Stimulated activated memory B cell treated with anti-CD40 and anti-IgM and Interleukin-4, amounts not matched to agents 10 μg/mL and 1 μg/mL and 100 μg/mL, for 72 hours (primary cell): Measurements from ENCODE around the gene FXYD1.

ENCODE experiments used
- ATAC-seq: fragments of 150-1000 bp; cut with Tn5 transposase; 2 replicates; pipeline ENCODE4 v1.10.0; 2021
- H3K27ac Mint-ChIP-seq: one replicate; pipeline ENCODE4 v1.8.0; 2022; ENCODE audit warnings: mild to moderate bottlenecking, mixed read lengths
- H3K27me3 Mint-ChIP-seq: one replicate; pipeline ENCODE4 v1.8.0; 2022; ENCODE audit warnings: mixed read lengths
- H3K36me3 Mint-ChIP-seq: one replicate; pipeline ENCODE4 v1.8.0; 2022; ENCODE audit warnings: mixed read lengths
- H3K4me1 Mint-ChIP-seq: one replicate; pipeline ENCODE4 v1.8.0; 2022; ENCODE audit warnings: mixed read lengths
- H3K4me3 Mint-ChIP-seq: one replicate; pipeline ENCODE4 v1.8.0; 2022; ENCODE audit warnings: mild to moderate bottlenecking, moderate library complexity, mixed read lengths
- H3K9me3 Mint-ChIP-seq: one replicate; pipeline ENCODE4 v1.8.0; 2022; ENCODE audit warnings: mixed read lengths

FXYD1 gene

DNA sequence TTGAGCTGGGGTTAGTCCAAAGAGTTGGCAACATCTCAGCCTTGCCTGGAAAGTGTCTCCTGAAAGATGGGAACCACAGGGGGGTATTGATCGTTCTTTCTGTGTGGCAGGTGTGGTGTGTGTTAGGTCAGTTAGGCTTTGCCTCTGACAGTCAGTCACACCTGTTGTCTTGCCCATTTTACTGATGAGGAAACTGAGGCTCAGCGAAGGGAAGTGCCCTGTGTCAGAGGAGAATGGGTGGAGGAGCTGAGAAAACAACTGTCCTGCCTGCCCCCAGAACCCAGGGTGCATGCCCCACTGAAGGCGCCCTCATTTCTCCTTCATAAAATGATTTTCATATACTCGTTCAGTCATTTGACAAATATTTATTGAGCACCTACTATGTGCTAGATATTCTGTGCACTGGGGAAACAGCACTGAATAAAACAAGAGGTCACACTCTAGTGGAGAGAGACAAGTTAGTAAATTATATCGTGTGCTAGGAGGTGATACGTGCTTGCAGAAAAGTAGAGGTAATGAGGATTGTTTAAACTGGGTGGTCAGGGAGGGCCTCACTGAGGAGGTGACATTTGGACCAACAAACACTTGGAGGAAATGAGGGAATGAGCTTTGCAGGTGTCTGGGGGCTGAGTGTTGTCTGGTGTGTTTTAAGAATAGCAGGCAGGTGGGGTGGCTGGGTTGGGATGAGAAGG is 17.5 kb downstream of the FXYD1 start:
- no peak for ATAC-seq
- Mint-ChIP-seq H3K4me3 (peak overlapping the region; percentile 99), H3K4me1 (peaks cover 57% of the 10 kb centered on the region), H3K9me3 (peaks cover under 1% of the 10 kb centered on the region), H3K27ac (peak overlapping the region; percentile 96), H3K27me3 (no peaks in the 10 kb centered on the region), H3K36me3 (peaks cover 42% of the 10 kb centered on the region)

DNA sequence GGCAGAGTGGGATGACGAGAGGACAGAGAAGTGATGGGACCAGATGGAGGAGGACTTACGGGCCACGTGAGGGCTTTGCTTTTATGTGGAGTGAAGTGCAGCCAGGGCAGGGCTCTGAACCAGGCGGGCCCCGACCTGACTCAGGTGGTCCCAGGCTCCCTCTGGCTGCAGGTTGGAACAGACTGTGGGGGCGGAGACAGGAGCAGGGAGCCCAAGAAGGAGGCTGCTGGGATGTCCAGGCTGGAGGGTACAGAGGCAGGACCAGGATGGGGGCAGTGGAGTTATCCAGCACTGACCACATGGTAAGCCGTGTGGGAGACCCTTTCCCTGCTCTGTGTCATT is 18.0 kb downstream of the FXYD1 start:
- Mint-ChIP-seq H3K27me3 (no peaks in the 10 kb centered on the region), H3K36me3 (peaks cover 47% of the 10 kb centered on the region), H3K9me3 (peaks cover 4% of the 10 kb centered on the region), H3K4me3 (peak overlapping the region; percentile 99), H3K27ac (peak overlapping the region; percentile 96), H3K4me1 (peaks cover 61% of the 10 kb centered on the region)
- no peak for ATAC-seq

DNA sequence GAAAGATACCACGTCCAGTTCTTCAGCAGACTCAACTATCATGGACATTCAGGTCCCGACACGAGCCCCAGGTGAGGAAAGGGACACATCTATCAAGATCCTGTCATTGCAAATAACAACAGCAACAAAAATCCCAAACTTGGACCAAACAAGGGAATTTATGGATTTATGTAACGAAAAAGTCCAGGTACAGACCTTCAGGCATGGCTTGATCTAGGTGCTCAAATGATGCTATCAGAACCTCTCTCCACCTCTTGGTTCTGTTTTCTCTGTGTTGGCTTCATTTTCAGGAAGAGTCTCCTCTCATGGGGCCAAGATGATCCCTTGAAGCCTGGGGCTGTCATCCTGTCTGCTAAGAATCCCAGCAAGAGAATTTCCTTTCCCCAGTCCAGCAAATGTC is 18.8 kb downstream of the FXYD1 start:
- ATAC-seq: no peak
- Mint-ChIP-seq H3K27ac (no peak overlapping the region), H3K4me1 (peaks cover 55% of the 10 kb centered on the region), H3K27me3 (no peaks in the 10 kb centered on the region), H3K36me3 (peaks cover 55% of the 10 kb centered on the region), H3K4me3 (no peak overlapping the region), H3K9me3 (peaks cover 7% of the 10 kb centered on the region)

DNA sequence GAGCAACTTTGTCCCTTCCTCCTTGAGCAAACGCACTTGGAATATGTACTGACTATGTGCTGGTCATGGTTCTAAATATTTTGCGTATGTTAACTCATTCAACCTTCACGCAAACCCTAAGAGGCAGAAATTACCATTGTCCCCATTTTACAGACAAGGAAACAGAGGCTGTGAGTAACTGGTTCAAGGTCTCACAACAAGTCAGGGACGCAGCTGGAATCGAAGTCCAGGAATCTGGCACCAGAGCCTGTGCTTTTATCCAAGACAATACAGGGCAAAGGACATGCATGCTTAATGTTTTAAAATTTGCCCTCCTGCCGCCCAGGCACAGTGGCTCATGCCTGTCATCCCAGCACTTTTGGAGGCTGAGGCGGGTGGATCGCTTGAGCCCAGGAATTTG is 21.0 kb downstream of the FXYD1 start:
- Mint-ChIP-seq H3K9me3 (peaks cover 10% of the 10 kb centered on the region), H3K36me3 (peaks cover 77% of the 10 kb centered on the region), H3K27ac (peak overlapping the region; percentile 14), H3K27me3 (no peaks in the 10 kb centered on the region), H3K4me1 (peaks cover 36% of the 10 kb centered on the region), H3K4me3 (no peak overlapping the region)
- no peak for ATAC-seq

DNA sequence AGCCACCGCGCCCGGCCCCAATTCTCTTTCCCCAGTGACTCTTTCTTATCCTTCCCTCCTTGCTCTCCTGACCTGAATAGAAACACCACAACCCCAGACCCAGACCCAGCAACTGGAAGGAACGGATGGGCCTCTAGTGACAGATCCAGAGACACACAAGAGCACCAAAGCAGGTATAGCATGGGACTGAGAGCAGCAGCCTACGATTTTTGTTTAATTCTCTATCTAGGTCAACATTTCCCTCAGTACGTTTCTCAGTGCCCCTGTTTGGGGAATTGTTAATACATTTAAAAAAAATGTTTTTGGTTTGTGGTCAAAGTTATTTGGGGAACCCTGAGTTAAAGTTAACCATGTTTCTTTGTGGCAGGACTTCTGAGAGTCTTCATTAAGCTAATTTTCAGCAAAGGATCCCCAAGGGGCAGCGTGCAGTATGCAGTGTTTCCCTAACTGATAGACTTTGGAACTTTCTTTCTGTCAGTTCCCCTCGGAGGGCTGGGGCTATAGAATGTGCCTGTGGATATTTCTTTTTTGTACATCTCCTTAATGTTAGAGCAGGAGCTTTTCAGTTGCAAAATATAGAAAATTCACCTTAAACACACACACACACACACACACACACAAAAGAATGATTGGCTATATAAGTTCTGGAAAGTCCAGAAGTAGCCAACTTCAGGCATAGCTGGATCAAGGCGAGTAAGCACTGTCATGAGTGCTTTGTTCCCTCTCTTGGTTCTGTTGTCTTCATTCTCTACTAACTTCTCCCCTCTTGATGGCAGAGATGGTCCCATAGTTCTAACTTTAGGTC is 22.2 kb downstream of the FXYD1 start:
- H3K27me3 Mint-ChIP-seq: no peaks in the 10 kb centered on the region
- no peak for ATAC-seq
- peak overlapping the region; percentile 25 for H3K27ac Mint-ChIP-seq
- peaks cover 89% of the 10 kb centered on the region for H3K36me3 Mint-ChIP-seq
- H3K9me3 Mint-ChIP-seq: peaks cover 12% of the 10 kb centered on the region
- H3K4me3 Mint-ChIP-seq: no peak overlapping the region
- H3K4me1 Mint-ChIP-seq: peaks cover 30% of the 10 kb centered on the region

DNA sequence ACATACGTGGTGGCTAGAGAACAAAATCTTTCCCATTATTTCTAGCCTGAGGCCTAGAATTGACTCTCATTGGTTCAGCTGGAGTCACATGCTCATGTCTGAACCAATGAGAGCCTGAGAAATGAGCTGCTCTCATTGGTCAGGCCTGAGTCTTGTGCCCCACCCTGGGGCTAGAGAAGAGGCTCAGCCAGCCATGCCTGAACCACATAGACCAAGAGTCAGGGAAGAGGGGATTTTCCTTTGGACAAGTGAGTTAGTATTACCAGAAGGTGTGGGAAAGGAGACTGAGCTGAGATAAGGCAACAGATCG is 22.8 kb downstream of the FXYD1 start:
- Mint-ChIP-seq H3K36me3 (peaks cover 90% of the 10 kb centered on the region), H3K4me3 (no peak overlapping the region), H3K27ac (no peak overlapping the region), H3K27me3 (no peaks in the 10 kb centered on the region), H3K4me1 (peaks cover 30% of the 10 kb centered on the region), H3K9me3 (peaks cover 13% of the 10 kb centered on the region)
- no peak for ATAC-seq

DNA sequence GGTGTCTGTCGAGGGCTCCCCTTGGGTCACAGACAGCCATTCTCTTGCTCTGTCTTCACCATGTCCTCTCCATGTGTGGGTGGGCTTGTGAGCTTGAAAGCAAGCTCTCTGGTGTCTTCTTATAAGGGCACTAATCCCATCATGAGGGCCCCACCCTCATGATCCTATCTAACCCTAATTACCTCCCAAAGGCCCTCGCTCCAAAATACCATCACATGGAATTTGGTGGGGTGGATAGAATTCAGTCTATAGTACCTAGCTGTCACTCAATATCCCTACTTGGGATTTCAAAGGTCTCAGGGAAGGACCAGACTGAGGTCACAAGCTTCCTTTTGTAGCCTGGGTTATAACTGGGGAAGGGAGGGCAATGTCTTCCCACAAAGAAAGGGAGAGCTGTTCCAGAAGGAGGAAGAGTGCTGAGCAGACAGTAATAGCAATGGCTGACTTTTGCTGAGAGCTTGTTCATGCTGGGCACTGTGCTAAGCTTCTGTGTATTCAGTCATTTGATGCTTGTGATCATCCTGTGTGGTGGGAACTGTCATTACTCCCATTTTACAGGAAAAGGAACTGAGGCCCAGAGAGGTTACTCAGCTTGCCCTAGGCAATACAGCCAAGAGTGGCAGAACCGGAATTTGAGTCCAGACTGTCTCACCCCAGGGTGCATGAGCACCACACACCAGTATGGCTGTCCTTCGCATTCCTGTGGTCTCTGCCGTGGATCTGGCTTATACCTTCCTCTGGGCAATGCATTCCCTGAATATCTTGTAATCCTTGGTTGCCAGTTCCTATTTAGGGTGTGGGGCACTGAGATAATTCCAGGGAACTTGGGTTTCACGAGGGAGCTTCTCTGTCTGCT is 24.1 kb downstream of the FXYD1 start:
- Mint-ChIP-seq H3K4me1 (peaks cover 39% of the 10 kb centered on the region), H3K4me3 (no peak overlapping the region), H3K27me3 (no peaks in the 10 kb centered on the region), H3K36me3 (peaks cover 96% of the 10 kb centered on the region), H3K27ac (peak overlapping the region; percentile 32), H3K9me3 (peaks cover 16% of the 10 kb centered on the region)
- no peak for ATAC-seq

DNA sequence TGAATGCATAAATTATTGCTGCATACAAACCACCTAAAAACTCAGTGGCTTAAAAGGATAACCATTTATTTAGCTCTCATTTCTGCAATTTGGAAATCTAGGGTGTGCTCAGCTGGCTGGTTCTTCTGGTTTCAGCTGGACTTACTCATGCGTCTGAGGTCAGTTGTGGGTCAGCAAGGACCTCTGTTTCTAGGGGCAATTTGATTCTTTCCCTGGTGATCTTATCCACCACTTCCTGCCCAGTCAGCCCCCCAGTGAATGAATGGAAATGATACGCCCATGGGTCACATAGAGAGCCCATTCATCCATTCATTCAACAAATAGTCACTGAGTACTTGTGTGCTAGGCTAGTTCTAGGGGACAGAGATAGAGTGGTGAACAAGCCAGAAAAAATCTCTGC is 25.8 kb downstream of the FXYD1 start:
- peaks cover 43% of the 10 kb centered on the region for H3K4me1 Mint-ChIP-seq

DNA sequence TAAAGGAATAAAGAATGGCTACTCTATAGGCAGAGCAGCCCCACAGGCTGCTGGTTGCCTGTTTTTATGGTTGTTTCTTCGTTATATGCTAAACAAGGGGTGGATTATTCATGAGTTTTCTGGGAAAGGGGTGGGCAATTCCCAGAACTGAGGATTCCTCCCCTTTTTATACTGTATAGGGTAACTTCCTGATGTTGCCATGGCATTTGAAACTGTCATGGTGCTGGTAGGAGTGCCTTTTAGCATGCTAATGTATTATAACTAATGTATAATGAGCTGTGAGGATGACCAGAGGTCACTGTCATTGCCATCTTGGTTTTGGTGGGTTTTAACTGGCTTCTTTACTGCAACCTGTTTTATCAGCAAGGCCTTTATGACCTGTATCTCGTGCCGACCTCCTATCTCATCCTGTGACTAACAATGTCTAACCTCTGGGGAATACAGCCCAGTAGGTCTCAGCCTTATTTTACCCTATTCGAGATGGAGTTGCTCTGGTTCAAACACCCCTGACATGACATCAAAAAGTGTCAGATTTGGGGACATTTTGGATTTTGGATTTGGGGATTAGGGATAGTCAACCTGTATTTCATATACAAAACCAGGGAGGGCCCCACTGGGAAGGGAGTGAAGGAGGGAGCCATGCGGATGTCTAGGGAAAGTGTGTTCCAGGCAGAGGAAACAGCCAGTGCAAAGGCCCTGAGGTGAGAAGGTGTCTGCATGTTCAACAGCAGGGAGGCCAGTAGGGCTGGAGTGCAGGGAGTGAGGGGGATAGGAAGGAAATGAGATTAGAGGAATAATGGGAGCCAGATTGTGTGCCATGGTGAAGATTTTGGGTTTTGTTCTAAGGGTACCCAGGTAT is 26.8 kb downstream of the FXYD1 start:
- H3K27me3 Mint-ChIP-seq: no peaks in the 10 kb centered on the region
- no peak for ATAC-seq
- H3K36me3 Mint-ChIP-seq: peaks cover 95% of the 10 kb centered on the region
- no peak overlapping the region for H3K4me3 Mint-ChIP-seq
- H3K9me3 Mint-ChIP-seq: peaks cover 16% of the 10 kb centered on the region
- peak overlapping the region; percentile 67 for H3K27ac Mint-ChIP-seq
- H3K4me1 Mint-ChIP-seq: peaks cover 44% of the 10 kb centered on the region

More for the DNA sequence above, 25.8 kb downstream of the FXYD1 start:
- no peak for ATAC-seq
- H3K9me3 Mint-ChIP-seq: peaks cover 16% of the 10 kb centered on the region
- peak overlapping the region; percentile 67 for H3K27ac Mint-ChIP-seq
- H3K27me3 Mint-ChIP-seq: no peaks in the 10 kb centered on the region
- peaks cover 96% of the 10 kb centered on the region for H3K36me3 Mint-ChIP-seq
- no peak overlapping the region for H3K4me3 Mint-ChIP-seq

DNA sequence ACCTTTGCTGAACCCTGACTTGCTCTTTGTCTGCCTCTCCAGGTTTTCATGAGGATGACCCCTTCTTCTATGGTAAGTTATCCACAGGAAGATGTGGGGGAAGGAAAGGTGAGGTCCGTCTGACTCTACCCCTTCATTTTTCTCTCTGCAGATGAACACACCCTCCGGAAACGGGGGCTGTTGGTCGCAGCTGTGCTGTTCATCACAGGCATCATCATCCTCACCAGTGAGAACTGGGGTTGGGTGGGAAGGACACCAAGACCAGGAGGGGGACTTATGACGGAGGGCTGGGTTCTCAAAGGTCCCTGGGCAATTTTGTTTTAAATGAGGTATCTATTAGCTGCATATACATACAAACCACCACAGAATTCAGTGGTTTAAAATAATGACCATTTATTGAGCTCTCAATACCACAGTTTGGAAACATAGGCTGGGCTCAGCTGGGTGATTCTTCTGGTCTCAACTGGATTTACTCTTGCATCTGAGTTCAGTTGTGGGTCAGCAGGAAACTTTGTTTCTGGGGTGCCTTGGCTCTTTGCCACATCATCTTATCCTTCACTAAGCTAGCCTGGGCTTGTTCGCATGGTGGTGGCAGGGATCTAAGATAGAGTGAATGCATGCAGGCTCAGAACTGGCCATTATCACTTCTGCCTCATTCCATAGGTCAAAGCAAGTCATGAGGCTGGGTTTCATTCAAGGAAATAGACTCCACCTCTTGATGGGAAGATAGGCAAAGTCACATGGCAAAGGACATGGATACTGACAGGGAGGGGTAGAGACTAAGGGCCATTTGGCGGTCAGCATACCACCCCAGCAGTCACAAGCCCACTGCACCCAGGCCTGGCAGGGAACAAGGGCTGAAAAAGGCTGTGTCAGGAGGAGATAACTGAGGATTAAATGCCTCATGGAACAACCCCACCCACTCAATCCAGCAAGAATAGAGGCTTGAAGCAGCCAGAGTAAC is 27.8 kb downstream of the FXYD1 start:
- Mint-ChIP-seq H3K9me3 (peaks cover 14% of the 10 kb centered on the region), H3K4me1 (peaks cover 44% of the 10 kb centered on the region), H3K36me3 (peaks cover 85% of the 10 kb centered on the region), H3K27me3 (no peaks in the 10 kb centered on the region), H3K27ac (peak overlapping the region; percentile 91), H3K4me3 (no peak overlapping the region)
- ATAC-seq: no peak

DNA sequence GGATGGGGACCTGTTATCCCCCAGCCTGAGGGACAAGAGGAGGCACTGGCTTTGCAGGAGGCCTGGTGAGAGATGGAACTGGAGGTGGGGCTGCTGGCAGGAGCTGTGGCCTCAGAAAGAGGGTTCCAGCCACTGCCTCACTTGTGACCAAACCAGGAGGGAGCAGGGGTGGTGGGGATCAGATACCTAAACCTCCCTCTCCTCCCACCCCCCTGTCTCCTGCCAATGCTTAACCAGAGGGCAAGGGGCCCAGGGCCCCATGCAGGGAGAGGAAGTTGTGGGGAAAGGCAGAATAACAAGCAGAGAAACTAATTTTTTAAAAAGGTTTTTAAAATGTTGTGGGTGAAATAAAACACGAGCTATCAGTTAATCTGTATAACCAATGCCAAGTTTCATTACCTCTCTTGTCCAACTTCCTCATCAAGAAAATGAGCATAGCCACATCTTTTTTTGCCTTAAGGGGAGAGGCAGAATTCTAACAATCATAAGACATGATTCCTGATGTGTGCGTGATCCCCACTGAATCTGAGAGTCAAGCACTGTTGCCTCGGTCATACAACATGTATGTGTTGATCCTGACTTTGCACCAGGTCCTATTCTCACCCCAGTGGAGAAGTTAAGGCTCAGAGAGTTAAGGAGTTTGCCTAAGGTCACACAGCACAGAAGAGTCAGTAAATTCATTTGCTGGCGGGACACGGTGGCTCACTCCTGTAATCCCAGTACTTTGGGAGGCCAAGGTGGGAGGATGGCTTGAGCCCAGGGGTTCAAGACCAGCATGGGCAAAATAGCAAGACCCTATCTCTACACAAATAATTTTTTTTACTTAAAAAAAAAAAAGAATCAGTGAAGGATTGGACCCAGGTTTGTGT is 28.9 kb downstream of the FXYD1 start:
- H3K4me1 Mint-ChIP-seq: peaks cover 48% of the 10 kb centered on the region
- peak; percentile 73 for ATAC-seq
- peak overlapping the region; percentile 14 for H3K4me3 Mint-ChIP-seq

DNA sequence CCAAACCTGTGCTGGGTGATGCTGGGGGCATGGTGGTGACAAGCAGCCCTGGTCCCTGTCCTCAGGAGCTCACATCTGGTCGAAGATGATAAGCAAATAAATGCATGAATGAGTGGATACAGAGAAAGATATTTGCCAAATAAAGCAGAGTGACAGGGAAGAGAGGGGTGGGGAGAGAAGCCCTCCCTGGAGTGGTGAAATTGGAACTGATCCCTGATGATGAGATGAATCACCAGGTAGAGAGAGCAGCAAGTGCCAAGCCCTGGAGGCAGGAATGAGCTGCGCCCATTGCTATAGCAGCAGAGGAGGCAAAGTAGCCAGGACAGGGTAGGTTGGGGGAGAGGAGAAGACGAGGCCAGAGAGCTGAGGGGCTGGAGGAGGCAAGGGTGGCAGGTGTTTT is 29.6 kb downstream of the FXYD1 start:
- no peak for ATAC-seq
- no peak overlapping the region for H3K4me3 Mint-ChIP-seq
- no peaks in the 10 kb centered on the region for H3K27me3 Mint-ChIP-seq
- H3K9me3 Mint-ChIP-seq: peaks cover 9% of the 10 kb centered on the region
- peaks cover 48% of the 10 kb centered on the region for H3K4me1 Mint-ChIP-seq
- peaks cover 67% of the 10 kb centered on the region for H3K36me3 Mint-ChIP-seq
- H3K27ac Mint-ChIP-seq: peak overlapping the region; percentile 91

More for the DNA sequence above, 28.9 kb downstream of the FXYD1 start:
- Mint-ChIP-seq H3K36me3 (peaks cover 74% of the 10 kb centered on the region), H3K27me3 (no peaks in the 10 kb centered on the region), H3K27ac (peak overlapping the region; percentile 91), H3K9me3 (peaks cover 9% of the 10 kb centered on the region)
